GM08714 (cell line): ENCODE measurements around the gene OR6V1.
"Not testable (repeated sequence)": the region's sequence is repeated elsewhere in the genome, so short reads cannot be mapped to it uniquely, and the experiment has no call there.

Experiments
- H3K4me3 ChIP-seq: fragments of 200-500 bp; sonication (Bioruptor generic); 2 replicates; pipeline ENCODE4 v1.5.1; 2014; ENCODE audit warnings: mild to moderate bottlenecking, low read length, inconsistent platforms
- ZNF274 ChIP-seq: IDR thresholded peaks from 2 replicates; pipeline ENCODE4 v1.6.1; 2012; ENCODE audit warnings: mild to moderate bottlenecking, low read depth, low read length

OR6V1 gene

DNA sequence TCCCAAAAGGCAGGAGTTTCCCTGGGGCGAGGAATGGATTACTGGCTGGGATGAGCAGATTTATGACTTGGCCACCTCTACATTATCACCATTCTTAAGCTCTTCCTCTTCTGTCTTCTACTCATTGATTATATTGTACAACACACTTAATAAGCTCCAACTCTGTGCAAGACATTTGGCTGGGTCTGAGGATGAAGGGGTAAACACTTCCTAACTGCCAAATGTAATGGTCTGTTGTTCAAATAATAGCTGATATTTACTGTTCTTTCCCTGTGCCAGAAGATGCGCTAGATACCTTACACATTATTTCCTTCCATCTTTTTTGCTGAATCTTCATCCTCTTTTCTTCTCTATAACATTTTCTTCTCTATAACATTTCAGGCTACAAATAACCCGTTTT lies 11.6 kb downstream of the OR6V1 start:
- H3K4me3 ChIP-seq: no peak overlapping the region
- no peak for TF ChIP-seq ZNF274

DNA sequence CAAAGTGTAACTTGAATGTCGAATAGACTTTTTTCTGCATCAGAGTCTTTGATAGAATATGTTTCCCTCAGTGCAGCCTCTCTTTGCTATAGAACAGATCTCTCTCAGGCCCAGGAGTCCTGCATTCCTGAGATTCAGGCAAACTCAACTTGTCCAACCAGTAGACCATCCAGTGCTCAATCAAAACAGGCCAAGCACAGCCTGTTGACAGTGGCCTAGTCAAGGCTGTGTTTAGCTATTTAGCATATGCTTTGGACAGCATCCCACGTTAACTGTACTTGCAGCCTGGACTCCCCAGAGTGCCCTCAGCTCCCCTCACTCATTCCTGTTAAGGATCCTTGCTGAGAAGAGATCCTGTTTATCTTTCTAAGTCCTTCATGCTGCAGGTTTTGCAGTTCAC lies 16.3 kb downstream of the OR6V1 start:
- no peak for TF ChIP-seq ZNF274
- no peak overlapping the region for H3K4me3 ChIP-seq

DNA sequence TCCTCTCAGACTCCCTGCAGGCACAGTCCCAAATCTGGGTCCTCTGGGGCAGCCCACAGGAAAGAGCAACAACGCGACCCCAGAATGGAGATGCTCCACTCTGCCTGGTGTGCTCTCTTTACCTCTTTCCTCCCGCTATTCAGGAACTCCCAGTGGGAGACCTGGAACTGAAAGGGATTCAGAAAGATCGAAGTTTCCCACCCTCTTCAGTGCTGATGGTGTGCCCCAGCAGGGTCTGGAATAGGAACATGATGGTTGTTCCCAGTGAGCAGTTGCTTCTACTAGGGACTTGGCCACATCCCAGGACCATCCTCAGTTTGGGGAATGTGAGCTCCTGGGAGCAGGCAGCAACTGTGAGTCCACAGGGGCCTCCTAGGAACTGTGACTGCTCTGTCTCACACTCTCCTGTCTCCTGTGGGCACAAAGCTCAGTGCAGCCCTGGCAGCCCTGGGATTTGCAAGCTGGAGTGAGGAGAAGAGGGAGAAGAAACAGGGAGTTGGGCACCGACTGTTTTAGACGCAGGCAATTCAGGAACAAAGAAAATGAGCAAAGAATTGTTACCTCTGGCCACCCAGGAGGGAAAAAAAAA lies 17.9 kb downstream of the OR6V1 start:
- no peak for TF ChIP-seq ZNF274
- no peak overlapping the region for H3K4me3 ChIP-seq

DNA sequence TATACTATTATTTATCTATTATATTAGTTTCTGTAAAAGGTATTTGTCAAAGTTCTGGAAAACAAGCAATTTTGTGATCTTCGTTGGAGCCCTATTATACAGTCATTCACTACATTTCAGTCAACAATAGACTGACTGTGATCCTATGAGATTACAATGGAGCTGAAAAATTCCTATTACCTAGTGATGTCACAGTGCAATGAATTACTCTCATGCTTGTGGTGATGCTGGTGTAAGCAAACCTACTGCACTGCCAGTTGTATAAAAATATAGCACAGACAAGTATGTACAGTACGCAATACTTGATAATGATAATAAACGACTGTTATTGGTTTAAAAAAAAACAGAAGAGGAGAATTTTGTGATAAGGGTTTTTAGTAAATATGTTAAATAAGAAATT lies 21.4 kb downstream of the OR6V1 start:
- TF ChIP-seq ZNF274: no peak
- no peak overlapping the region for H3K4me3 ChIP-seq

DNA sequence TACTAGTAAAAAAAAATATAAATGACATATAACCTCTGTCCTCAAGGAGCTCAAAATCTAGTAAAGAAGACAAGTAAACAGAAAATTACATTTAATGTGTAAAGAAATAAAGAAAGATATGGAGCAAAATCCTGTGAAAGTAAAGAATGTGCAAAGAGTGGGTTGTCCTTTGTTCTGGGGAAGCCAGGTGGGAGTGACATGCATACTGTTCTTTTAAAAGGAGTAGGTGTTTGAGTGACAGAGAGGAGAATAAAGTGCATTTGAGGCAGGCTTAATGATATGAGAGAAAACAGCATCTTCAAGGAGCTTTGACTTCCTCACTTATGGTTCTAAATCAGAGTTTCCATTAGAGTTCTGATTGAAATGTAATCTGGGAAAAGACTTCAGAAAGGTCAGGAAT lies 22.0 kb downstream of the OR6V1 start:
- H3K4me3 ChIP-seq: no peak overlapping the region
- TF ChIP-seq ZNF274: no peak

DNA sequence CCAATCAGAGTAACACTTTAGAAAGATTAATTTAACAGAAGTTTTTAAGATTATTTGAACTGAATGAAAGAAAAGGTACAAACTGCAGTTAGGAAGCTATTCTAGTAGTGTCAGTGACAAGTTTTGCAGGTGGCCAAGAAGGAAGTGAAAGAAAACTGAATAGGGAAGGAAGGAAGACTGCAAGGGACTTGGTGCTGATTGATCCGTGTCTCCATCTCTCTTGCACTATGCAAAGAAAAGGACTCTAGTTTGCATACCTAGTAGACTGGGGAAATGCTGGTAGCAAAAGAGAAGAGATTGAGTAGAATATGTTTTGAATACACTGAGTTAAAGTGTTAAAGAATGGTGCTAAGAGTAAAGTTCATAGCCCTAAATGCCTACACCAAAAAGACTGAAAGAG lies 33.0 kb downstream of the OR6V1 start:
- TF ChIP-seq ZNF274: no peak
- no peak overlapping the region for H3K4me3 ChIP-seq

DNA sequence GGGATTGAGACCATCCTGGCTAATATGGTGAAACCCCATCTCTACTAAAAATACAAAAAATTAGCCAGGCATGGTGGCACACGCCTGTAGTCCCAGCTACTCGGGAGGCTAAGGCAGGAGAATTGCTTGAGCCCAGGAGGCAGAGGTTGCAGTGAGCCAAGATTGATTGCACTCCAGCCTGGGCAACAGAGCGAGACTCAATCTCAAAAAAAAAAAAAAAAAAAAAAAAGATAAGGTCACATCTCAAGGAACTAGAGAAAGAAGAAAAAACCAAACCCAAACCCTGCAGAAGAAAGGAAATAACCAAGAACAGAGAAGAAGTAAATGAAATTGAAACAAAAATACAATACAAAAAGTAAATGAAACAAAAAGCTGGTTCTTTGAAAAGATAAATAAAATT lies 33.5 kb downstream of the OR6V1 start:
- not testable (repeated sequence) for H3K4me3 ChIP-seq

DNA sequence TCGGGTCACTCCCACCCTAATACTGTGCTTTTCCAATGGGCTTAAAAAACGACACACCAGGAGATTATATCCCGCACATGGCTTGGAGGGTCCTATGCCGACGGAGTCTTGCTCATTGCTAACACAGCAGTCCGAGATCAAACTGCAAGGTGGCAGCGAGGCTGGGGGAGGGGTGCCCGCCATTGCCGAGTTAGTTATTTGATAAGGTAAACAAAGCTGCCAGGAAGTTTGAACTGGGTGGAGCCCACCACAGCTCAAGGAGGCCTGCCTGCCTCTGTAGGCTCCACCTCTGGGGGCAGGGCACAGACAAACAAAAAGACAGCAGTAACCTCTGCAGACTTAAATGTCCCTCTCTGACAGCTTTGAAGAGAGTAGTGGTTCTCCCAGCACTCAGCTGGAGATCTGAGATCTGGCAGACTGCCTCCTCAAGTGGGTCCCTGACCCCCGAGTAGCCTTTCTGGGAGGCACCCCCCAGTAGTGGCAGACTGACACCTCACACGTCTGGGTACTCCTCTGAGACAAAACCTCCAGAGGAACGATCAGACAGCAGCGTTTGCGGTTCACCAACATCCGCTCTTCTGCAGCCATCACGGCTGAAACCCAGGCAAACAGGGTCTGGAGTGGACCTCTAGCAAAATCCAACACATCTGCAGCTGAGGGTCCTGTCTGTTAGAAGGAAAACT lies 36.5 kb downstream of the OR6V1 start:
- H3K4me3 ChIP-seq: not testable (repeated sequence)

DNA sequence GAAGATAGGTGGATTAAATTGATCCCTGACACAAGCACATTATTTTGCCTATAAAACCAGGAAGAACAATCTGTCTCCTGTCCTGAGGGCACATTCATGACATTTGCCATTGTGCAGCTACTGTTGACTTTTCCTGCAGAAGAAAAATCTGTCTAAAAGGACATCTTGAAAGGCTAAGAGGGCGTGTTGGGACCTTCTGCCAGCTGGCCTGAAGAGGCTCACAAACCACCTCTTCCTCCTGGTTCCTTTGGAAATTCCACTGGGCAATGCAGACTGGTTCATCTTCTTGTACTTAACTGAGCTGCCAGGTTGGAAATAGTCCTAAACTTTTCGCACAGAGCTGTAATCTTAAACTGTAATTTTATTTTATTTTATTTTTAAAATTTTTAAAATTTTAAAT lies 44.0 kb downstream of the OR6V1 start:
- H3K4me3 ChIP-seq: no peak overlapping the region
- no peak for TF ChIP-seq ZNF274

DNA sequence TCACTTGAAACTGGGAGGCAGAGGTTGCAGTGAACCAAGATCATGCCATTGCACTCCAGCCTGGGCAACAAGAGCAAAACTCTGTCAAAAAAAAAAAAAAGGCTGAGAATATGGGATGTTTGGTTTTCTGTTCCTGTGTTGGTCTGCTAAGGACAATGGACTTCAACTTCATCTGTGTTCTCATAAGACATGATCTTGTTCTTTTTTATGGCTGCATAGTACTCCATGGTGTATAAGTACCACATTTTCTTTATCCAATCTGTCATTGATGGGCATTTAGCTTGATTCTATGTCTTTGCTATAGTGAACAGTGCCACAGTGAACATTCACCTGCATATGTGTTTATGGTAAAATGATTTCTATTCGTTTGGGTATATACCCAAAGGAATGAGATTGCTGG lies 47.4 kb downstream of the OR6V1 start:
- not testable (repeated sequence) for H3K4me3 ChIP-seq
